Muscle of leg (tissue), 11 donors: ENCODE data around the gene SMARCB1. TPM values are rescaled to one million over a fixed set of nuclear protein-coding genes. Genes with fewer than 3 reads are reported as not detected.

Experiments used
- DNase-seq: peaks from one replicate; pipeline ENCODE4 v3.0.0; 2013
- H3K27ac ChIP-seq: one replicate; pipeline ENCODE4 v1.5.1; 2013; ENCODE audit warnings: mild to moderate bottlenecking, low read length, control low read depth
- H3K27me3 ChIP-seq: one replicate; pipeline ENCODE4 v1.6.1; 2013; ENCODE audit warnings: low read length; ENCODE audit not compliant: control insufficient read depth, insufficient read depth
- H3K36me3 ChIP-seq: one replicate; pipeline ENCODE4 v1.6.1; 2013; ENCODE audit warnings: low read length; ENCODE audit not compliant: control insufficient read depth, insufficient read depth
- H3K4me1 ChIP-seq: one replicate; pipeline ENCODE4 v1.6.1; 2013; ENCODE audit warnings: low read length; ENCODE audit not compliant: control insufficient read depth, insufficient read depth
- H3K4me3 ChIP-seq: one replicate; pipeline ENCODE4 v1.5.1; 2013; ENCODE audit warnings: low read length, control low read depth
- H3K9me3 ChIP-seq: replicated peaks from 2 replicates; pipeline ENCODE4 v1.6.1; 2013; ENCODE audit warnings: low read depth, low read length; ENCODE audit not compliant: control insufficient read depth
- WGBS: methylation state at CpG from one replicate; pipeline ENCODE4 v1.1.5; 2013; ENCODE audit warnings: missing lambda C conversion rate; ENCODE audit not compliant: insufficient coverage; 5-methylcytosine and 5-hydroxymethylcytosine counted together
- polyA plus RNA-seq, 8 donors: library from polyadenylated mRNA; unstranded; fragments of 120-200 nt; gene quantifications; one replicate each; pipeline versions ENCODE4 v1.2.1 to v1.2.3, GENCODE V29; 2013; ENCODE audit warnings: inconsistent platforms in 1 of 8, low replicate concordance in 1 of 8; ENCODE audit not compliant: insufficient read length in 8 of 8, insufficient read depth in 1 of 8
- total RNA-seq: library from RNA; stranded (reverse); fragments of 120-200 nt; gene quantifications from one replicate; pipeline ENCODE4 v1.2.4, GENCODE V29; 2013

Gene SMARCB1
- total and polyA plus RNA-seq, 9 donors = 43.0 to 114 (median 82.7) TPM

GRCh38 chr22:23836281-23836680 is 49.5 kb downstream of the SMARCB1 start:
- no peak overlapping the region for H3K4me3 ChIP-seq
- H3K27ac ChIP-seq = no peak overlapping the region
- H3K4me1 ChIP-seq = peaks cover 68% of the 10 kb centered on the region
- peaks cover 53% of the 10 kb centered on the region for H3K36me3 ChIP-seq
- no peaks in the 10 kb centered on the region for H3K9me3 ChIP-seq
- WGBS = 82% methylated on average over 4 of the region's 5 CpGs
- DNase-seq = no peak
- peaks cover 3% of the 10 kb centered on the region for H3K27me3 ChIP-seq

GRCh38 chr22:23836692-23837495 is 50.1 kb downstream of the SMARCB1 start:
- Histone ChIP-seq H3K27ac (no peak overlapping the region), H3K9me3 (no peaks in the 10 kb centered on the region), H3K4me1 (peaks cover 71% of the 10 kb centered on the region), H3K4me3 (no peak overlapping the region), H3K27me3 (peaks cover 3% of the 10 kb centered on the region), H3K36me3 (peaks cover 47% of the 10 kb centered on the region)
- WGBS = 57% methylated on average over 6 of the region's 12 CpGs
- peak; percentile 13 for DNase-seq

- Histone ChIP-seq H3K4me3 (no peak overlapping the region), H3K27me3 (peaks cover 3% of the 10 kb centered on the region), H3K27ac (no peak overlapping the region), H3K36me3 (peaks cover 43% of the 10 kb centered on the region), H3K9me3 (no peaks in the 10 kb centered on the region), H3K4me1 (peaks cover 72% of the 10 kb centered on the region)
- 68% methylated on average over 12 of the region's 12 CpGs for WGBS
- DNase-seq = no peak
Measured at GRCh38 chr22:23837496-23837859, 50.7 kb downstream of the SMARCB1 start.

GRCh38 chr22:23837911-23838680 is 51.3 kb downstream of the SMARCB1 start:
- H3K27me3 ChIP-seq = peaks cover 3% of the 10 kb centered on the region
- no peak overlapping the region for H3K27ac ChIP-seq
- no peak for DNase-seq
- no peaks in the 10 kb centered on the region for H3K9me3 ChIP-seq
- peaks cover 72% of the 10 kb centered on the region for H3K4me1 ChIP-seq
- peaks cover 37% of the 10 kb centered on the region for H3K36me3 ChIP-seq
- H3K4me3 ChIP-seq = no peak overlapping the region
- 17% methylated on average over 38 of the region's 41 CpGs for WGBS

- DNase-seq = peak; percentile 97
- Histone ChIP-seq H3K27me3 (peaks cover 3% of the 10 kb centered on the region), H3K4me3 (peak within 1 kb of the TSS; percentile 45), H3K27ac (no peak within 1 kb of the TSS), H3K4me1 (peaks cover 72% of the 10 kb centered on the region), H3K9me3 (no peaks in the 10 kb centered on the region), H3K36me3 (peaks cover 30% of the 10 kb centered on the region)
- WGBS = under 1% methylated on average over 70 of the region's 70 CpGs
Measured at GRCh38 chr22:23838681-23839468, 52.1 kb downstream of the SMARCB1 start, which contains the start of gene DERL3. DERL3 (minus strand) TSS chr22:23839006; CDS start chr22:23838987, 19 bp downstream.

- Histone ChIP-seq H3K4me1 (peaks cover 73% of the 10 kb centered on the region), H3K4me3 (no peak overlapping the region)
Measured at GRCh38 chr22:23840026-23840425, 53.3 kb downstream of the SMARCB1 start.

GRCh38 chr22:23841292-23841691 is 54.5 kb downstream of the SMARCB1 start:
- peaks cover 3% of the 10 kb centered on the region for H3K27me3 ChIP-seq
- H3K4me3 ChIP-seq = no peak overlapping the region
- no peak overlapping the region for H3K27ac ChIP-seq
- no peaks in the 10 kb centered on the region for H3K9me3 ChIP-seq
- H3K36me3 ChIP-seq = peaks cover 9% of the 10 kb centered on the region
- 59% methylated on average over 5 of the region's 5 CpGs for WGBS
- peaks cover 73% of the 10 kb centered on the region for H3K4me1 ChIP-seq
- no peak for DNase-seq

More at GRCh38 chr22:23840026-23840425, 53.3 kb downstream of the SMARCB1 start:
- peak; percentile 5 for DNase-seq
- WGBS = 95% methylated on average over 3 of the region's 7 CpGs
- no peak overlapping the region for H3K27ac ChIP-seq
- H3K27me3 ChIP-seq = peaks cover 3% of the 10 kb centered on the region
- H3K36me3 ChIP-seq = peaks cover 20% of the 10 kb centered on the region
- H3K9me3 ChIP-seq = no peaks in the 10 kb centered on the region

- peaks cover 4% of the 10 kb centered on the region for H3K36me3 ChIP-seq
- H3K27ac ChIP-seq = peak overlapping the region; percentile 35
- peaks cover 3% of the 10 kb centered on the region for H3K27me3 ChIP-seq
- 36% methylated on average over 14 of the region's 20 CpGs for WGBS
- H3K9me3 ChIP-seq = no peaks in the 10 kb centered on the region
- no peak overlapping the region for H3K4me3 ChIP-seq
- H3K4me1 ChIP-seq = peaks cover 78% of the 10 kb centered on the region
- DNase-seq = no peak
Measured at GRCh38 chr22:23841736-23842445, 55.1 kb downstream of the SMARCB1 start.

GRCh38 chr22:23842599-23842998 is 55.8 kb downstream of the SMARCB1 start:
- Histone ChIP-seq H3K4me1 (peaks cover 85% of the 10 kb centered on the region), H3K27ac (no peak overlapping the region), H3K27me3 (peaks cover 3% of the 10 kb centered on the region), H3K4me3 (no peak overlapping the region), H3K9me3 (no peaks in the 10 kb centered on the region), H3K36me3 (peaks cover 4% of the 10 kb centered on the region)
- no peak for DNase-seq
- 85% methylated on average over 2 of the region's 4 CpGs for WGBS
